Mucosa of rectum (tissue), 2 donors: ENCODE data around the gene NCMAP.

ENCODE experiments used
- H3K27ac ChIP-seq, 2 donors: one replicate each; pipeline ENCODE4 v1.7.0; 2013; ENCODE audit warnings: inconsistent platforms in 2 of 2, low read depth in 2 of 2, low read length in 2 of 2
- H3K27me3 ChIP-seq, 2 donors: one replicate each; pipeline ENCODE4 v1.7.0; 2013; ENCODE audit warnings: low read length in 2 of 2; ENCODE audit not compliant: control insufficient read depth in 2 of 2, insufficient read depth in 2 of 2
- H3K36me3 ChIP-seq, 2 donors: one replicate each; pipeline ENCODE4 v1.7.0; 2013; ENCODE audit warnings: low read length in 2 of 2; ENCODE audit not compliant: control insufficient read depth in 2 of 2, insufficient read depth in 2 of 2
- H3K4me1 ChIP-seq, 2 donors: one replicate each; pipeline ENCODE4 v1.7.0; 2013; ENCODE audit warnings: low read length in 2 of 2, mild to moderate bottlenecking in 1 of 2; ENCODE audit not compliant: control insufficient read depth in 2 of 2, insufficient read depth in 2 of 2
- H3K4me3 ChIP-seq, 2 donors: one replicate each; pipeline ENCODE4 v1.7.0; 2013; ENCODE audit warnings: low read length in 2 of 2
- H3K9ac ChIP-seq, 2 donors: one replicate each; pipeline ENCODE4 v1.7.0; 2013; ENCODE audit warnings: low read length in 2 of 2, low read depth in 1 of 2, mild to moderate bottlenecking in 1 of 2
- H3K9me3 ChIP-seq, 2 donors: one replicate each; pipeline ENCODE4 v1.7.0; 2013; ENCODE audit warnings: low read length in 2 of 2; ENCODE audit not compliant: control insufficient read depth in 2 of 2
- donor health status: healthy.
- donor health status: Normal muscosa, but diverticular disease.

NCMAP gene

DNA sequence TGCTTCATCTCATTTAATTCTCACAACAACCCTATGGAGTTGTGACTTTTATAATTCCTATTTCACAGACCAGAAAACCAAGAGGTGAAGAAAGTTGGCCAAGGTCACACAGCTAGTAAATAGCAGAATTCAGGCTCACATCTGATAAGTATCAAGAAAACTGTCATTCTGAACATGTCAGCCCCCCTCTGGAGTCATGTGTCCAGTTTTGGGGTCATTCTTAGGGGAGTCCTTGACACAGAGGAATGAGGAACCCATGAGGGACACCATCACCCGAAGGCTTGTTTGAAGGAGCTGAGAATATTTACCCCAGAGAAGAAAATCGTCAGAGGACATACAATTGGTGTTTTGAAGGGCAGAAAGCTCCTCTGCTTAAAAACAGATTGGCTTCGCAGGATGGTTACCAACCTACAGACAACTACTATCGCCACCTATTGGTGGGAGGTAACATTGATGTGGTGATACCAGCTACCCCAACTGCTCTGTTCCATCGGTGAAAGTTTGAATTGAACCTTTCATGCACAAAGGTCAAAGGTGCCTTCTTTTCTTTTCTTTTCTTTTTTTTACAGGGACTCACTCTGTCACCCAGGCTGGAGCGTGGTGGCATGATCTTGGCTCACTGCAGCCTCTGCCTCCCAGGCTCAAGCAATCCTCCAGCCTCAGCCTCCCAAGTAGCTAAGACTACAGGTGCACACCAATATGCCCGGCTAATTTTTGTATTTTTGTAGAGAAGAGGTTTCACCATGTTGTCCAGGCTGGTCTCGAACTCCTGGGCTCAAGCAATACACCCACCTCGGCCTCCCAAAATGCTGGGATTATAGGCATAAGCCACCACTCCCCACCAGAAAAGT is 31.3 kb downstream of the NCMAP start:
- Histone ChIP-seq H3K9me3 (no peaks in the 10 kb centered on the region), H3K4me3 (no peak overlapping the region), H3K27me3 (no peaks in the 10 kb centered on the region), H3K36me3 (no peaks in the 10 kb centered on the region), H3K27ac (no peak overlapping the region), H3K4me1 (peaks cover 0 to 2% of the 10 kb centered on the region in 2 donors), H3K9ac (no peak overlapping the region)

DNA sequence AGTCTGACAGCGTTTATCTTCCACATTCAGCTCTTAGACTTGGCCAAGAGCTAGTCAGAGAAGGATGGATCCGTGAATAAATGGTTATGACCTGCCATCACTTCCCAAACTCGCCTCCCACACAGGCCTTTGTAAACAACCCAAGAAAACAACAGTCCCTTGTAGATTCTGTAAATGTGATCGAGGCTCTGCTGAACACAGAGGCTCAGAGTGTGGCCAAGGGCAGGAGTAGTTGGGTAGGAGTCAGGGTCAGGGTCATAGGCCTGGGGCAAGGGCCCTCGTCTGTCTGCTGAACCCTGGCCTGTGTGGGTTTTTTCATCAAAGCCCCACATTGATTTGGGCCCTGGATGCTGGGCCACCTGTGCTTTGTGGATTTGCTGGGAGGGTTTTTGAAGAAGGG is 32.7 kb downstream of the NCMAP start:
- Histone ChIP-seq H3K4me3 (no peak overlapping the region), H3K9me3 (no peaks in the 10 kb centered on the region), H3K36me3 (no peaks in the 10 kb centered on the region), H3K9ac (no peak overlapping the region), H3K27ac (no peak overlapping the region), H3K4me1 (peaks cover 0 to 2% of the 10 kb centered on the region in 2 donors), H3K27me3 (no peaks in the 10 kb centered on the region)

DNA sequence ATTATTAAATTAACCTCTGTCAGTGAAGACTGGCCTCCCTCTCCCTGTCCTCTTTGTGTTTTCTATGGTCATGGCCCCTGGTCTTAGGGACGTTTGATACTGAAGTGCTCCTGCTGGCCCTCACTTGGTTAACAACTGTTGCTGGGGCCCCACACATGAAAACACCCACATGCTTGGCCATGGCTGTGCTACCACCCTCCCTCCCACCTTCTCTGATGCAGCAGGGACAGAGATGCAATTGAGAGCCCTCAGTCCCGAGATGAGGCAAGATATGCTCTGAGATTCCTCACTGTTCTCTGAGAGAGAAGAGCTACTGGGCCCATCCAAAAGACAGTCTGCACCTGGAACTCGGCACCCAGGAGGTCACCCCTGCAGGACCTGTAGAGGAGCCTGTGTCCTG is 33.3 kb downstream of the NCMAP start:
- H3K27me3 ChIP-seq = no peaks in the 10 kb centered on the region
- H3K36me3 ChIP-seq = no peaks in the 10 kb centered on the region
- H3K27ac ChIP-seq = no peak overlapping the region
- H3K9ac ChIP-seq = no peak overlapping the region
- H3K4me3 ChIP-seq = no peak overlapping the region
- H3K4me1 ChIP-seq = peaks cover 0 to 2% of the 10 kb centered on the region in 2 donors
- H3K9me3 ChIP-seq = no peaks in the 10 kb centered on the region

DNA sequence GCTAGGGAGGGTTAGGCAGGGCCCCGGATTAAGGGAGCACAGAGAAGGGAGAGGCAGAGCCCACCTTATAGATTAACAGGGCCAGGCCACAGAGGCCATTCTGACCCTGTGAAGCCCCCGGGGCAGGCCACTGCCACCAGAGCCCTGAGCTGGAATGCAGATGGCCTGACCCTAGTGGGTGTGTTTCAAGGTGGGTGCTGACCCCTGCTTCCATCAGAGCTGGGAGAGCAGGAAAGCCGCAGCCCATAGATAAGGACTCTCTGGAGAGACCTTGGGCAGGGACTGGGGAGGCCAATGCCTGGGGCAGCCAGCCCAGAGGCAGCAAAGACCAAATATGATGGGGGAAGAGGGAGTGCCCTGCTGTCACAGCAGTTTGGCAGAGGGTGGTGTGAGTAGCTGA is 35.9 kb downstream of the NCMAP start:
- Histone ChIP-seq H3K9me3 (no peaks in the 10 kb centered on the region), H3K27ac (no peak overlapping the region), H3K4me3 (no peak overlapping the region), H3K27me3 (no peaks in the 10 kb centered on the region), H3K36me3 (no peaks in the 10 kb centered on the region), H3K9ac (no peak overlapping the region), H3K4me1 (peaks cover 0 to 2% of the 10 kb centered on the region in 2 donors)

DNA sequence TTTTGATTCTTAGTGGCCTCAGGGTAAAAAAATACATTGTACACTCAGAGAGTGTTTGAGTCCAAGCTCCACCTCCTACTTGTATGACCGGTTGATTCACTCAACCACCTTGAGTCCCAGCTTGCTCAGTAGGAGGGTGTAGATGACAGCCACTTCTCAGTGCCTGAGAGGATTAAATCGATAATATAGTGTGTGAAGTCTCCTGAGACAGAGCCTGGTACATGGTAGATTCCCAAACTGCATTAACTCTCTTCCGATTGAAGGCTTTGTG is 38.4 kb downstream of the NCMAP start:
- Histone ChIP-seq H3K9me3 (no peaks in the 10 kb centered on the region), H3K27me3 (no peaks in the 10 kb centered on the region), H3K9ac (no peak overlapping the region), H3K4me3 (no peak overlapping the region), H3K36me3 (no peaks in the 10 kb centered on the region), H3K4me1 (no peaks in the 10 kb centered on the region), H3K27ac (no peak overlapping the region)

DNA sequence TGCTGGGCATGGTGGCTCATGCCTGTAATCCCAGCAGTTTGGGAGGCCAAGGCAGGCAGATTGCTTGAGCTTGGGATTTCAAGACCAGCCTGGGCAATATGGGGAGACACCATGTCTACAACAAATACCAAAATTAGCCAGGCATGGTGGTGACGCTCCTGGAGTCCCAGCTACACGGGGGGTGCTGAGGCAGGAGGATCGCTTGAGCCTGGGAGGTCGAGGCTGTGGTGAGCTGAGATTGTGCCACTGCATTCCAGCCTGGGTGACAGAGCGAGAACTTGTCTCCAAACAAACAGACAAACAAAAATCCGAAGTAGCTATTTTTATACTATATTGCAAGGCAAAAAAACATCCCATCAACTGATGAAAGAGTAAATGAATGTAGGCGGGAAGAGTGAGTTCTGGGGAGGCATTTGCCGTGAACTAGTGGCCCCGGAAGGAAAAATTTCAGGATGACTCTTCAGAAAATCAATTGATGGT is 40.6 kb downstream of the NCMAP start:
- Histone ChIP-seq H3K27ac (no peak overlapping the region), H3K9me3 (no peaks in the 10 kb centered on the region), H3K4me3 (no peak overlapping the region), H3K27me3 (no peaks in the 10 kb centered on the region), H3K36me3 (no peaks in the 10 kb centered on the region), H3K9ac (no peak overlapping the region), H3K4me1 (no peaks in the 10 kb centered on the region)

DNA sequence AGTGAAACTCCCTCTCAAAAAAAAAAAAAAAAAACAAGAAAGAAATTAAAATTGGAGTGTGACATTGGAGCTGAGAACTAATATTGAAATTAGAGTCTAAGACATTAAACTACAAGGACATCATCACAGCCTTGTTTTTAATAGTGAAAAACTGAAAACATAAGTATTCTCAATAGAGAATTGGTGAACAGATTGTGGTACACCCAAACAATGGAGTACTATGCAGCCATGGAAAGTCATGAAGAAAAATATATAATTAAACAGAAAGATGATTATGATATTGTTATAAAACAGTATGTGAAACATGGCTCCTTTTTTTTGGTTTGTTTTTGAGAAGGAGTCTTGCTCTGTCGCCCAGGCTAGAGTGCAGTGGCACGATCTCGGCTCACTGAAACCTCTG is 43.4 kb downstream of the NCMAP start:
- Histone ChIP-seq H3K9me3 (no peaks in the 10 kb centered on the region), H3K27me3 (no peaks in the 10 kb centered on the region), H3K36me3 (no peaks in the 10 kb centered on the region), H3K4me3 (no peak overlapping the region), H3K9ac (no peak overlapping the region), H3K27ac (no peak overlapping the region), H3K4me1 (no peaks in the 10 kb centered on the region)

DNA sequence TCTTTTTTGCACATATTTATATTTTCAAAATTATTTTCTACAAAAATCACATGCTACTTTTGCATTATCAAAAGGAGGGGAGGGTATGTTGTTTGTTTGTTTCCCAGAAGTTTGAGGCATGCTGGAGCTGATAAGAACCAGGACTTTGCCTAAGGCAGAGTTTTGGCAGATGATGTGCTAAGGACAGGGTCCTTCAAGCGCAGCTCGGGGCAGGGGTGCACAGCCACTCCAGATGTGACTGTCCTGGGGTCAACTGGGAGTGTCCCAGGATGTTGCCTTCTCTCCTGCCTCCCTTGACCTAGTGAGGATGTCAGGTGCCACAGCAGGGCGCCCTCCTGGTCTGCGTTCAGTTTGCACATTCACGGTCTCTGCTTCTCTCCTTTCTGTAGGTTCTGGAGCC is 44.7 kb downstream of the NCMAP start:
- H3K36me3 ChIP-seq = no peaks in the 10 kb centered on the region
- H3K27me3 ChIP-seq = no peaks in the 10 kb centered on the region
- no peaks in the 10 kb centered on the region for H3K9me3 ChIP-seq
- H3K4me3 ChIP-seq = no peak overlapping the region
- no peaks in the 10 kb centered on the region for H3K4me1 ChIP-seq
- H3K27ac ChIP-seq = no peak overlapping the region
- H3K9ac ChIP-seq = no peak overlapping the region

DNA sequence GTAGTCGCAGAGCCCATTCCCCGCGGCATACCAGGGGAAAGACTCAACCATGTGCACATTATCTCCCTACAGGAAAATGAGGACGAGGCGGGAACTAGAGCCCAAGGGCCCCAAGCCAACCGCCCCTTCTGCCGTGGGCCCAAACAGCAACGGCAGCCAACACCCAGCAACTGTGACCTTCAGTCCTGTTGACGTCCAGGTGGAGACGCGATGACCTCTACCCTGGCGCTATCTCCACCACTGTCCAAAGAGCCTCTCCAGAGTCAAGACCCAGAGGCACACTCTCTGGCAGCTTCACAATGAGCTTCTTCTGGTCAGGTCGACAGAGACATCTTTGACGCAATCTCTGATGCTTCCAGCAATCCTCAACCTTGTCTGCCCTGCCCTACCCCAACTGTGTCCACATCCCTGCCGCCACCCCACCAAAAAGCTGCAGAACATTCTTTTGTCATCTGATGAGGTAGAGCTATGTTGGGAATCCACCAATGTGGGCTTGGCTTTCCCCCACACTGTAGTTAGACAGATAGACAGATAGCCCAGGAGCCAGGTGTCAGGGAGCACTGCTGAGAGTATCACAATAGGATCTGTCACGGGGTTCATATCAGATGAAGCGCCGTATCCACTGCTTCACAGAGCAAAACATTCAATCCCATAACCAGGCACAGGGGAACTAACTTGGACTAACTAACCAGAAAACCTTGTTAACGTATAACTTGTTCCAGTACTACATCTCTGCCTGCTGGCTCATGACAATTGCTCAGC is 49.8 kb downstream of the NCMAP start:
- Histone ChIP-seq H3K4me1 (no peaks in the 10 kb centered on the region), H3K4me3 (no peak overlapping the region), H3K36me3 (no peaks in the 10 kb centered on the region), H3K27ac (no peak overlapping the region), H3K9ac (no peak overlapping the region), H3K9me3 (no peaks in the 10 kb centered on the region), H3K27me3 (no peaks in the 10 kb centered on the region)

DNA sequence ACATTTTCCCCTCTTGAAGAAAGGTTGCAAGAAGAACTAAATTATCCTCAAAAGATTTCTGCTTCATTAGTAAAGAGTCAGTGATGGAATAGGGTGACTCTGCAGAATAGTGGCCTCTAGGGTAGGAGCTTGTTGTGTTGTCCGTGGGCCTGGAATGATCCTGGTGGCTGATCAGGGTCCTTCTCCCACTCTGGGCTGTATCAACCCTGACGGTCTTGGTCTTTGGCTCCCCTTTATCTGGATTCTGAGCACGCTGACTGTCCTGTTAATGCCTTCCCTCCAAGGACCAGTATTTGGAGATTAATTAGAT is 50.4 kb downstream of the NCMAP start:
- Histone ChIP-seq H3K9ac (no peak overlapping the region), H3K9me3 (no peaks in the 10 kb centered on the region), H3K36me3 (no peaks in the 10 kb centered on the region), H3K4me1 (no peaks in the 10 kb centered on the region), H3K27me3 (no peaks in the 10 kb centered on the region), H3K27ac (no peak overlapping the region), H3K4me3 (no peak overlapping the region)
